Neutrophil (primary cell): Measurements from ENCODE around the gene INPP5A.

Experiments
- H3K27ac ChIP-seq: fragments of 200-600 bp; sonication (generic); 2 replicates; pipeline ENCODE4 v1.5.1; 2016; ENCODE audit warnings: mild to moderate bottlenecking, moderate library complexity
- H3K27me3 ChIP-seq: fragments of 200-600 bp; sonication (generic); 2 replicates; pipeline ENCODE4 v1.6.0; 2016; ENCODE audit warnings: mild to moderate bottlenecking
- H3K36me3 ChIP-seq: fragments of 200-600 bp; sonication (generic); 2 replicates; pipeline ENCODE4 v1.5.1; 2017
- H3K4me1 ChIP-seq, 2 experiments: fragments of 200-600 bp in 1 of 2; sonication (generic) in 1 of 2; 1 replicate in 1 of 2; 2 replicates in 1 of 2; pipeline versions ENCODE4 v1.5.1 to v1.6.1; 2013 to 2016; ENCODE audit warnings: low read depth in 1 of 2, low read length in 1 of 2, mild to moderate bottlenecking in 1 of 2, moderate library complexity in 1 of 2; ENCODE audit not compliant: control insufficient read depth in 1 of 2, insufficient read depth in 1 of 2
- H3K4me3 ChIP-seq, 2 experiments: fragments of 200-600 bp in 1 of 2; sonication (generic) in 1 of 2; 1 replicate in 1 of 2; 2 replicates in 1 of 2; pipeline ENCODE4 v1.5.1; 2013 to 2016; ENCODE audit warnings: low read depth in 1 of 2, low read length in 1 of 2, mild to moderate bottlenecking in 1 of 2, moderate library complexity in 1 of 2
- H3K9me3 ChIP-seq: fragments of 200-600 bp; sonication (generic); 2 replicates; pipeline ENCODE4 v1.5.1; 2016
- CTCF ChIP-seq: fragments of 200-600 bp; sonication (generic); IDR thresholded peaks from 2 replicates; pipeline ENCODE4 v1.5.1; 2016; ENCODE audit warnings: antibody characterized with exemption

The INPP5A gene

DNA sequence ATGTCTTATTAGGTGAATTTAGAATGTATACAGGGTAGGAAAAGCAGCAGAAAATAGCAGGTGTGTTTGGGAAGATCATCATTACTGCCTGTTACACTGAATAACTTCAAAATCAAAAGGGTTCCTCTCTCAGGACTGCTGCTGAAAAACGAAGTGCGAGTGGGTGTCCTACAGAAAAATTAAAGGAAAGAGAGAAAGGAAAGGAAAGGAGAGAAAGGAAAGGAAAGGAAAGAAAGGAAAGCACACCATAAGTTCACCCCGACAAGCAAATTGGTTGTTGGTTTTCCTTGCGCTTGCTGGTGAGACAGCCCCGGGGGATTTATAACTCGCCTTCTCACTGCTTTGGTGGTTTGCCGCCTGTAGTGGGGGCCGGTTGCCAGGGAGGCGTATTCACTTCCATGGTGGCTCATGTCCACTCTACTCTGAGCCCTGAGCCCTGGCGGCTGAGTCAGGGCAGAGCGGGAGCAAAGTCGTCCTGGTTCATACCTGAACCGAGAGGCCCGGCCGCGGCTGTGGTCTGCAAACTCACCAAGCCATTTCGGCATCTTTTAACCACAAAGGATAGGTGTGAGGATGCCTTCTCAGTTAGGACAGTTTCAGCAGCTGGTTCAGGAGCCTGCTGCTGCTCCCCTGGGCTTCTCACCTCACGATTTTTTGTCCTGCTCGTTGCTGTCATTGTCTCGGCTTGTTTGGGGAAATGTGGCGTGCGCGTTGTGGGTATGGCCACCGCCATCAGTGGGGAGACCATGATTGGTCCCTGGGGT is 26.1 kb downstream of the INPP5A start:
- Histone ChIP-seq H3K27me3 (no peaks in the 10 kb centered on the region), H3K4me3 (no peak overlapping the region), H3K27ac (no peak overlapping the region), H3K4me1 (peaks cover 38 to 46% of the 10 kb centered on the region in 2 experiments), H3K9me3 (no peaks in the 10 kb centered on the region), H3K36me3 (peaks cover 6% of the 10 kb centered on the region)
- no peak for TF ChIP-seq CTCF

DNA sequence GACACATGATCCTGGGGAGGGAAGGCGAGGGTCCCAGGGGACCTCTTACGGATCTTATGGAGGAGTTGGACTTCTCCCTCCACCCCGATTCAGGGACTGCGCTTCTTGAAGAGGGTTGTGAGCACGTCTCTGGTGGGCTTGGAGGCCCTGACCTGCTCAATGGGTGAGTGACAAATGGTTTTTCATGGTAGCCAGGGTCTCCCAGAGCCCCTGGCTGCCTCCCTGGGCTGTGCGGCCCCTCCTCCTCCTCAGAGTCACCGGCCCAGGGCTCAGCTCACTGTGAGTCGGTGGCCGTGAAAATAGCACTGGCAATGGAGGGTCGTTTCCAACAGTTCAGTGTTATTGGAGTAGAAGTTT is 26.6 kb downstream of the INPP5A start:
- Histone ChIP-seq H3K9me3 (no peaks in the 10 kb centered on the region), H3K36me3 (peaks cover 6% of the 10 kb centered on the region), H3K4me3 (no peak overlapping the region), H3K4me1 (peaks cover 35 to 41% of the 10 kb centered on the region in 2 experiments), H3K27ac (no peak overlapping the region), H3K27me3 (no peaks in the 10 kb centered on the region)
- no peak for TF ChIP-seq CTCF

- TF ChIP-seq CTCF = no peak
- Histone ChIP-seq H3K36me3 (peaks cover 6% of the 10 kb centered on the region), H3K4me3 (no peak overlapping the region), H3K4me1 (peaks cover 30 to 36% of the 10 kb centered on the region in 2 experiments), H3K9me3 (no peaks in the 10 kb centered on the region), H3K27me3 (no peaks in the 10 kb centered on the region), H3K27ac (no peak overlapping the region)
These were observed 27.1 kb downstream of the INPP5A start for GRCh38 chr10:132564690-132565089.

DNA sequence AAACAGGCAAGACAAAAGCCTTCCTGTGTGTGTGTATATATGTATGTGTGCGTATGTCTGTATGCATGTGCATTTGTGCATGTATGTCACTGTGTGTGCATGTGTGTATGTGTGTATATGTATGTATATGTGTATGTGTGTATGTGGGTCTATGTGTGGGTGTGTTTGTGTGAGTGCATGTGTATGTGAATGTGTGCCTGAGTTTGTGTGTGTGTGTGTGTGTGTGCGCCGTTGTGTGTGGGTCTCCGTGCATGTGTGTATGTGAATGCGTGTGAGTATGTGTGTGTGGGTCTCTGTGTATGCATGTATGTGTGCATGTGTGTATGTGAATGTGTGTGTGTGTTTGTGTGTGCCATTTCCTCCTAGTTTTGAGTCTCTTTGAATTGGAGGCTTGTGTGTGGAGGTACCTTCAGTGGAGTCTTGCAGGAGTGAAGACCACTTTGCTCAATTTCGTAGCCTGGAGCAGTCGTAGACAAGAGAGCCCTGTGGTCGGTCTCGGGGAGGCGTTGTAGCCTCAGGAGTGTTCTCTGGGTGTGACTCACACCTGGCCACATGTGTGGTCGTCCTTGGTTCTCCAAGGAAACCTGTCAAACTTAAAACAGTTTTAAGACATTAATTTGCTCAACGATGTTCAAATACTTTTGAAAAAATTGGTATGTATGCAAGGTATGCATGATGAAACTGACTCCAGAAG is 28.1 kb downstream of the INPP5A start:
- Histone ChIP-seq H3K4me1 (peaks cover 21 to 29% of the 10 kb centered on the region in 2 experiments), H3K36me3 (peaks cover 6% of the 10 kb centered on the region), H3K9me3 (no peaks in the 10 kb centered on the region), H3K27ac (no peak overlapping the region), H3K4me3 (no peak overlapping the region), H3K27me3 (no peaks in the 10 kb centered on the region)
- no peak for TF ChIP-seq CTCF

DNA sequence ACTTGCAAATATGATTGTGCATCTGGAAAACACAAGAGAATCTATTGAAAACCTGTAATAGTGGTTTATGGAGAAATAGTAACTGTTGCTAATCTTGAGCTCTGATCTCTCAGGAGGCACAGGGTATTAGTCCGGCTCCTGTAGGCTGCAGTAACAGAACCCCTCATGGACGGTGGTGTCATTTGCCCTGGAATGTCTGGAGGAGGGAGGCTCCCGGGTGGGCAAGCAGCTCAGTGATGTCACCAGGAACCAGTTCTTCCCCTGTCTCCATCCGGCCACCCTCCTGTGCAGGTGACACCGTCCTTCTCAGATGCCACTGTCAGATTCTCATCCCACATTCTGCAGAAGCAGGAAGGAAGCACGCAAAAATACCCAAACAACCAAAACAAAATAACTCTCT is 29.3 kb downstream of the INPP5A start:
- no peaks in the 10 kb centered on the region for H3K9me3 ChIP-seq
- H3K4me3 ChIP-seq = no peak overlapping the region
- no peak overlapping the region for H3K27ac ChIP-seq
- no peak for TF ChIP-seq CTCF
- no peaks in the 10 kb centered on the region for H3K27me3 ChIP-seq
- peaks cover 6% of the 10 kb centered on the region for H3K36me3 ChIP-seq
- peaks cover 18 to 31% of the 10 kb centered on the region in 2 experiments for H3K4me1 ChIP-seq
